ENCODE measurements around the gene MYDGF. TPM values are rescaled to one million over a fixed set of nuclear protein-coding genes. Genes with fewer than 3 reads are reported as not detected.

Gene MYDGF
- total RNA-seq, 4 donors from 2014 or later: 32.4 to 45.6 (median 35.4) TPM

DNA sequence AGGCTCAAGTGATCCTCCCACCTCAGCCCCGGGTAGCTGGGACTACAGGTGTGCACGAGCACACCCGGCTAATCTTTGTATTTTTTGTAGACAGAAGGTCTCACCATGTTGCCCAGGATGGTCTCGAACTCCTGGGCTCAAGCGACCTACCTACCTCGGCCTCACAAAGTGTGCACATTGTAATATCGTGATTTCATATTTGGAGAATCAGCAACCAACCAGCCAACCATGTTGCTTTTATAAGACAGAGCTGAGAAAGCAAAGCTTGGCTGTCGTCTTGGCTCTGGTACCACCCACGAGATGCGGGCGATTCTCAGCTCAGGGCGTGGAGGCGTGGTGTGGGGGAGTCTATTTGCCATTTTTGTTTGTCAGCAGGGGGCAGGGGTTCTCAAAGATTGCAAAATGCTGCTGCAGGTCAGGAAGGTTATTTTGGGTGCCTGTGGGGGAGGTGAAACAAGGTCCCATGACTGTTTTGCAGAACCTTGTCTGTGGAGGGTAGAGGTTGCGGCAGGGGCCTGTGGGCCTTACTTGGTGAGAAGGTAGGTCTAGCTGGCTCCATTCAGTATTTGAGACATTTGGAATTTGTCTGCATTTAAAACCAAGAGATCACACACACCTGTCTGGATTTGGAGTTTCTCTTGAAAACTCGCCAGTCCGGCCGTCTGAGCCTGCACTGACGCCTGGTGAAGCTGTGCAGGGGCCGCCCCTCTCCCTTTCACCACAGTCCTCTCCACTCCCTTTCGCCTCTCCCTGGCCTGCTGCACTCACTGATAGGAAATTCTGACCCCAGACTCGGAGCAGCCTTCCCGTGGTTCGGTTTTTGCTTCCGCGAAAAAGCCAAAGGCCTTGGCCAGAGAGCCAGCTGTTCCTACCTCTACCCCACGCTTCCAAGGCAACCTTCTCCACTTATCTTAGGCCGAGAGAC is 15.4 kb downstream of the MYDGF start:
- TF ChIP-seq, protein P1, sequence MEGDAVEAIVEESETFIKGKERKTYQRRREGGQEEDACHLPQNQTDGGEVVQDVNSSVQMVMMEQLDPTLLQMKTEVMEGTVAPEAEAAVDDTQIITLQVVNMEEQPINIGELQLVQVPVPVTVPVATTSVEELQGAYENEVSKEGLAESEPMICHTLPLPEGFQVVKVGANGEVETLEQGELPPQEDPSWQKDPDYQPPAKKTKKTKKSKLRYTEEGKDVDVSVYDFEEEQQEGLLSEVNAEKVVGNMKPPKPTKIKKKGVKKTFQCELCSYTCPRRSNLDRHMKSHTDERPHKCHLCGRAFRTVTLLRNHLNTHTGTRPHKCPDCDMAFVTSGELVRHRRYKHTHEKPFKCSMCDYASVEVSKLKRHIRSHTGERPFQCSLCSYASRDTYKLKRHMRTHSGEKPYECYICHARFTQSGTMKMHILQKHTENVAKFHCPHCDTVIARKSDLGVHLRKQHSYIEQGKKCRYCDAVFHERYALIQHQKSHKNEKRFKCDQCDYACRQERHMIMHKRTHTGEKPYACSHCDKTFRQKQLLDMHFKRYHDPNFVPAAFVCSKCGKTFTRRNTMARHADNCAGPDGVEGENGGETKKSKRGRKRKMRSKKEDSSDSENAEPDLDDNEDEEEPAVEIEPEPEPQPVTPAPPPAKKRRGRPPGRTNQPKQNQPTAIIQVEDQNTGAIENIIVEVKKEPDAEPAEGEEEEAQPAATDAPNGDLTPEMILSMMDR (IDR thresholded peaks at IDR 0.05; ENCODE audit: low read depth): no peak

DNA sequence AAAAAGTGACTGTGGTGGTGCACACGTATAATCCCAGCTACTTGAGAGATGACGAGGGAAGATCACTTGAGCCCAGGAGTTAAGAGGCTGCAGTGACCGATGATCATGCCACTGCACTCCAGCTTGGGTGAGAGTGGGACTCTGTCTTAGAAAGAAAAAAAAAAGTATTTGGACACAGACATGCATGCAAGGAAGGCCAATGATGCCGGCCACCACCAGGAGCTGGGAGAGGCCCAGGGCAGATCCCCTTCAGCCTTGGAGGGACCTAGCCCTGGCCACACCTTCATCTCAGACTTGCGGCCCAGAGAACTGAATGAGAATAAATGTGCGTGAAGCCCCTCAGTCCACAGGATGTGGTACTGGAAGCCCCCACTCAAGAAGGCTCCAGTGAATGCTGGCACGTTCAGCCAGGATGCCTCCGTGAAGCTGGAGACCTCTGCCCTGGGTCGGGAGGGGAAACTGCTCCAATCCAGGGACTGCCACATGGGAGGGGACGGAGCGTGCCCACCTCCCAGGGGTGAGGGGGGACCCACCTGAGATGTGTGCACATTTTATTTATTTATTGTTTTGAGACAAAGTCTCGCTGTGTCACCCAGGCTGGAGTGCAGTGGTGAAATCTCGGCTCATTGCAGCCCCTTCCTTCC is 16.2 kb downstream of the MYDGF start:
- TF ChIP-seq, protein P1 (IDR thresholded peaks at IDR 0.05; ENCODE audit: low read depth): no peak

DNA sequence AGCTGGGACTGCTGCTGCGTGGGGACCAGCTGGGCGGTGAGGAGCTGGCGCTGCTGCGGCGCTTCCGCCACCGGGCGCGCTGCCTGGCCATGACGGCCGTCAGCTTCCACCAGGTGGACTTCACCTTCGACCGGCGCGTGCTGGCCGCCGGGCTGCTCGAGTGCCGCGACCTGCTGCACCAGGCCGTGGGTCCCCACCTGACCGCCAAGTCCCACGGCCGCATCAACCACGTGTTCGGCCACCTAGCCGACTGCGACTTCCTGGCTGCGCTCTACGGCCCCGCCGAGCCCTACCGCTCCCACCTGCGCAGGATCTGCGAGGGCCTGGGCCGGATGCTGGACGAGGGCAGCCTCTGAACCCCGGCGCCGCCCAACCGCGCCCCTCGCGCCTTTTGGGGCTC is 18.1 kb downstream of the MYDGF start:
- TF ChIP-seq, protein P1 (IDR thresholded peaks at IDR 0.05; ENCODE audit: low read depth): no peak

DNA sequence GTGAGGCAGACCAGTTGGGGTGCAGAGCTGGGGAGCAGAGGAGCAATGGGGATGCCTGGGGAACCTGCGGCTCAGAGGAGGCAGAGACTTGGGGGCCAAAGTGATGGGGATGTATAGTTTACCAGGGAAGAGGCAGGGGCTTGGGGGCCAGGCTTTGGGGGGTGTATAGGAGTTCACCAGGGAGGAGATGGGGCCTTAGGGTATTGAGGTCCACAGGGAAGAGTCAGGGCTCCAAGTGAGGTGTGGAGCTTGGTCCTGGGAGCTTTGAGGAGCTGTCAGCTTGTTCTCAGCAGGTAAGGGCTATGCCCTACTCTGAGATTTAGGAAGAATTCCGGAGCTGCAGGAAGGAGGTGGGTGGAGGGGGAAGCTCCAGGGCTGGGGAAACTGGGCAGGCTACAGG is 20.0 kb downstream of the MYDGF start:
- TF ChIP-seq, protein P1 (IDR thresholded peaks at IDR 0.05; ENCODE audit: low read depth): no peak

DNA sequence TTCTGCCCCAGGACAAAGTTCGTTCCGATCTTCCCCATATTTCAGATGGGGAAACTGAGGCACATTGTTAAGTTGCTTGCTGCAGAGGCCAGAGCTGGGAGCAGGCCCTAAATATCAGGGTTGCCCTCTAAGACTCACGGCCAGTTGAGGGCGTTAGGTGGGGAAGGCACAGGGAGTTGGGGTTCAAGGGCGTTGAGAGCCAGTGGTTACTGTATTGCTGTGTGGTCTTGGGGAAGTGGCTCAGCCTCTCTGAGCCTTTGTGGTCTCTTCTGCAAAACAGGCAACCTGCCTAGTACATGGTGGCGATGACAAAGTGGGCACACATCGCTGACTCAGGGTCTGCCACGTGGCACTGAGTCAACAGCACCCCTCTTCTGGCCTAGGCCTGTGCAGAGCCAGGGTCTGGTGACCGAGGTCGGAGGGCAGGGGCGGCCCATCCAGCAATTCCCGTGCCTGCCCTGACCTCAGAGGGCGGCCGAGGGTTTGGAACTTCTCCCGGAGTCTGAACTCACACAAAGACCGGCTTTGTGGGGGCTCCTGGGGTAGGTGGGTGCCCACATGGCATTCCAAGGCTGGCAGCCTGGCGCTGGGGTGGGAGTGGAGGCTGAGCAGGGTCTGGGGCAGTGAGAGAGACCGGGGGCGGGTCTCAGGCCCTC is 20.6 kb downstream of the MYDGF start:
- TF ChIP-seq, protein P1 (IDR thresholded peaks at IDR 0.05; ENCODE audit: low read depth): no peak

DNA sequence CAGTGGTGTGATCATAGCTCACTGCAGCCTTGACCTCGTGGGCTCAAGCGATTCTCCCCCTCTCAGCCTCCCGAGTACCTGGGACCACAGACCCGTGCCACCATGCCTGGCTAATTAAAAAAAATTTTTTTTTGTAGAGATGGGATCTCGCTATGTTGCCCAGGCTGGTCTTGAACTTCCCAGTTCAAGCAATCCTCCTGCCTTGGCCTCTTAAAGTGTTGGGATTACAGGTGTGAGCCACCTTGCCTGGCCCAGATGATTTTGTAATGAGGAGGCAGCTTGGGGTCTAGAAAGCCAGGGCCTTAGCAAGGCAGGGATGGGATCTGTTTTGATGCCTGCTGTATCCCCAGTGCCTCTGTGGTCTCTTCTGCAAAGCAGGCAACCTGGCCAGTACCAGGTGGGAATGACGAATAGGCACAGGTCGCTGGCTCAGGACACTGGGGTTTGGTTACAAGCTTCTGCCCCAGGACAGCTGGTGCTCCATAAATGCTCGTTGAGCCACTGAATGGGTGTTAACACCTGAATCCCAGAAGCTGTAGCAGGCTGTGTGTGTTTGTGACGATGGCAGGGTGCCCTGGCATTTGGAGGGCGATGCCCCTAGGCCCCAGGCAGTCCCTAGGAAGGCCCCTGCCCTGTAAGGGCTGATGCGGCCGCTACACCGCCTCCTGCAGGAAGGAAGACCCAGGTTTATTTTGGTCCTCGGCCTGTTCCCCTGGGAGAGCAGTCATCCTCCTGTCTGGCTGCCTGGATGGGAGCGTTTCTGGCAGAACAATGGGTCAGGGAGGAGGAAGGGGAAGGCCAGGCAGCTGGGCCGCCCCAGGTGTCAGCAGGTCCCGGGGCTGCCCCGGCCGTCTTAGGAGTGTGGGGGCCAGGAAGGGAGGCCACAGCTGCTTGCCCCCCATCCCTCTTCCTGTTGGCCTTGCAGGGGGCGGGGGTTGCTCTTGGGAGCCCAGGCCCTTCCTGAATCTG is 22.2 kb downstream of the MYDGF start:
- TF ChIP-seq, protein P1 (IDR thresholded peaks at IDR 0.05; ENCODE audit: low read depth): no peak

Measured in subcutaneous adipose tissue (tissue), 4 donors.